ENCODE data around the gene PCBP3.
"Not testable (repeated sequence)": the region's sequence is repeated elsewhere in the genome, so short reads cannot be mapped to it uniquely, and the experiment has no call there.

Gene PCBP3

DNA sequence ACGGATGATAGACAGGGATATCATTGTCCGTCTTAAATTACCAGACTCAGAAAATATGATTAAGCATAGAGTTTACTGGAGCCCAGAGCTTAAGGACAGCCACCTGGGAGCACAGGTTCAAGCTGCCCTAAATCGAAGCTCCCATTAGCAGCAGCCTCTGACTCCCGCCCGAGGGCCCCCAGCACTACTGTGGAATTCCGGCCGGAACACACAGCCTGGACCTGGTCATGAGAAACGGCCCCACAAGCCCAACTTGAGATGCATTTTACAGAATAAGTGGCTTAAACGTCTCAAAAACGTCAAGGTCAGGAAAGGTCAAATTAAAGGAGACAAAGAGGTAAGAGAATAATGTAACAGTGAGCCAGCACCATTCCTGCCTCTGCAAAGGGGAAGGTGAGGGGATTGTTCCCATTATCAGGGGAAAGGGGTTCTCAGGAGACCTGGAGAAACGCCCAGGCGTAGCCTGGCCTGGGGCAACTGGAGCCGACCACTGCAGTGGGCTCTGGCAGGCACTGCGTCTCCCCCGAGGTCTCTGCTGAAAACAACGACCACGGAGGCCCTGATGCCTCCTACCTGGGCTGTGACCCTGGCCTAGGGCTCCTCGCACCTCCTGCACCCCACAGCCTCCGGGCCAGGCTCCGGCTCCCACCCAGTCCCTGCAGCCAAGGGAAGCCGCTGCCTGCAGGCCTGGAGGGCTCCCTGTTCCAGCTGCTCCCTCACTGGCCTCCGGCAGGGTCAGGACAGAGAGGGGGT lies 326.6 kb downstream of the PCBP3 start:
- Mint-ChIP-seq H3K27ac (no peak overlapping the region), H3K4me3 (no peak overlapping the region), H3K36me3 (no peaks in the 10 kb centered on the region), H3K9me3 (no peaks in the 10 kb centered on the region), H3K27me3 (peaks cover 19% of the 10 kb centered on the region), H3K4me1 (no peaks in the 10 kb centered on the region)
- DNase-seq (ENCODE audit: low spot score in 2 of 2), result no peak
- ATAC-seq (ENCODE audit: low read depth), result no peak

DNA sequence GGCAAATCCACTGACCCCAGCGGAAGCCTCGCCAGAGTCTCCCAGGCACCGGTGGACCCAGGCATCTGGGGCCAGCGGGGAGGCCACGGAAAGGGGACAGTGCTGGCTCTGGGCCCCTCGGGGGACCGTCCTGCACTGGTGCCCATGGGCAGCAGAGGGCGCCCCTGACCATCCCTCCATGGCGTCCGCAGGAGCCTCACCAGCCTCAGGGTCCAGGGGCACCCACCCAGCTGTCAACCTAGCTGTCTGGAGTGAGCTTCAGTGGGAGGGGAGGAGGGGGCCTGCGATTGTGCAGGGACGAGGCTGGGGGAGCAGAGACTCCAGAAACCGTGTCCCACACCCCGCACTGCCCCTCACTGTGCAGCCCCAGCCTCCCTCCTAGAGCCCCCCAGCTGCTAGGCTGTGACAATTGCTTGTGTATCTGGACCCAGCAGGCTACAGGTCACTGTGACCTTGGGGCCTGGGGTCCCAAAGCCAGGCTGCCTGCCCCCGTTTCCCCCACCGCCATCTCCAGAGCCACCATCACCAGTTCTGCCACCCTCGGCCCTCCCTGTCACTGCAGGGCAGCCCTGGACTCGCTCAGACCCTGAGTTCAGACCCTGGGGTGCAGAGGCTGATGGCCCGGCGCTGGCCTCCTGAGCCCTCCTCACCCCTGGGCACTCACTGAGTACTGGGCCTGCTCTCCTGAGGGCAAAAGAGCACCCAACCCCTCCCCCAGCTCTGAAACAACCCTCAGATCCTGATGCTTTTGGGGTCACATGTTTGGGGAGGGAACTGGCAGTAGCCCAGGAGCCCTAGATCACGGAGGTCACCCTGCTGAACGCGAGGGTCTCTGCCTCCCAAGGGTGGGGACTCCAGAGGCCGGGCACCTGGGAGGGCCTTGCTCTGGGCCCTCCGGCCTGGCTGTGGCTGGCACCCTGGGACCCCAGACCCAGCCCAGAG lies 327.4 kb downstream of the PCBP3 start:
- no peak overlapping the region for H3K27ac Mint-ChIP-seq
- H3K9me3 Mint-ChIP-seq, result no peaks in the 10 kb centered on the region
- H3K27me3 Mint-ChIP-seq, result peaks cover 19% of the 10 kb centered on the region
- no peak overlapping the region for H3K4me3 Mint-ChIP-seq
- peaks cover 3% of the 10 kb centered on the region for H3K4me1 Mint-ChIP-seq
- no peaks in the 10 kb centered on the region for H3K36me3 Mint-ChIP-seq
- ATAC-seq (ENCODE audit: low read depth) (no peak), DNase-seq (ENCODE audit: low spot score in 2 of 2) (no peak)

DNA sequence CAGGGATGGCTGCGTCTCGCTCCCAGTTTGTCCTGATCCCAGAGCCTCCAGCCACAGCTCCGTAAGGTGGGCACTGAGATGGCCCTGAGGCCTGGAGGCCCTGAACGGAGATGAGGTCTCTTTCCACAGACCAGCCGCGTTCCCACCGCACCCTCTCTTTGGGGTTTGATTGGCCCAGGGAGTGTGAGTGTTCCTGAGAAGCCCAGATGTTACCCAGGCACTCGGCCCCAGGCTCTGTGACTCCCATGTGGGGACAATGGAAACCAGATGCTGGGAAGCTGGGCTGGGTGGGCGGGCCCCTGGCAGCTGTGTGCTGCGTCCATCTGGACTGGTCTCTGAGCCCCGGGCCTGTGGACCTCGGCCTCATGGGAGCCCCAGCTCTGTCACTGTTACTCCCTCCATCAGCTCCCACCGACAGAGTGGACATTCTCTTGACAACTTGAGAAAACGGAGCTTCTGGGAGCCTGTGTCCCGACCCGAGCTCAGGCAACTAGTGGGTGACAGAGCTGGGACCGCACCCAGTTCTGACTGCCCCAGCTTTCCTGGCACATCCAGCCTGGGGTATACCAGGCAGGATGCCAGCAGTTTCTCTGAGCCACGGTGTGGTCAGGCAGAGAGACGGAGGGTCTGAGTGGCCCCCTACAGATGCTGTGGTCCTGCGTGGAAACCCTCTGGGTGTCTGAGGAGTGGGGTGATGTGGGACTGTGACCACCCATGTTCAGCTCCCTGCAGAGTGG lies 328.3 kb downstream of the PCBP3 start:
- DNase-seq (ENCODE audit: low spot score in 2 of 2) (no peak), ATAC-seq (ENCODE audit: low read depth) (no peak)
- H3K36me3 Mint-ChIP-seq, result no peaks in the 10 kb centered on the region
- H3K27me3 Mint-ChIP-seq, result peaks cover 19% of the 10 kb centered on the region
- H3K4me1 Mint-ChIP-seq, result peaks cover 3% of the 10 kb centered on the region
- no peaks in the 10 kb centered on the region for H3K9me3 Mint-ChIP-seq
- no peak overlapping the region for H3K27ac Mint-ChIP-seq
- no peak overlapping the region for H3K4me3 Mint-ChIP-seq

DNA sequence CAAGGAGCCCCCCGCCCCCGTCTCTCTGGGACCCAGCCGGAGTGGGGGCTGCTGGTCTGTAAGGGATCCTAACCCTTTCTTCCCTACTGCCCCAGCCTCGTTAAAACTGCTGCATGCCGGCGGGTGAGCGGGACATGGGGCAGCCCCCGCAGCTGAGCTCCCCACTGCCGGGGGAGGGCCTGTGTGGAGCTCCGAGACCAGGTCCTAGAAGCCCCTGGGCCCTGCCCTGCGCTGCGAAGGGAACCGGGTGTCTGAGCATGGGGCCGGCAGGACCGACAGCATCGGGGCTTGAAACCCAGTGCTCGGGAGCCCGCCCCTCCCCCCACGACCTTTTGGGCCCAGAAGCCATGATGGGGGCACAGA lies 328.8 kb downstream of the PCBP3 start:
- H3K4me1 Mint-ChIP-seq, result peaks cover 3% of the 10 kb centered on the region
- no peaks in the 10 kb centered on the region for H3K36me3 Mint-ChIP-seq
- peaks cover 18% of the 10 kb centered on the region for H3K27me3 Mint-ChIP-seq
- H3K9me3 Mint-ChIP-seq, result no peaks in the 10 kb centered on the region
- no peak overlapping the region for H3K4me3 Mint-ChIP-seq
- DNase-seq (ENCODE audit: low spot score in 2 of 2), result no peak
- ATAC-seq (ENCODE audit: low read depth), result no peak
- H3K27ac Mint-ChIP-seq, result no peak overlapping the region

DNA sequence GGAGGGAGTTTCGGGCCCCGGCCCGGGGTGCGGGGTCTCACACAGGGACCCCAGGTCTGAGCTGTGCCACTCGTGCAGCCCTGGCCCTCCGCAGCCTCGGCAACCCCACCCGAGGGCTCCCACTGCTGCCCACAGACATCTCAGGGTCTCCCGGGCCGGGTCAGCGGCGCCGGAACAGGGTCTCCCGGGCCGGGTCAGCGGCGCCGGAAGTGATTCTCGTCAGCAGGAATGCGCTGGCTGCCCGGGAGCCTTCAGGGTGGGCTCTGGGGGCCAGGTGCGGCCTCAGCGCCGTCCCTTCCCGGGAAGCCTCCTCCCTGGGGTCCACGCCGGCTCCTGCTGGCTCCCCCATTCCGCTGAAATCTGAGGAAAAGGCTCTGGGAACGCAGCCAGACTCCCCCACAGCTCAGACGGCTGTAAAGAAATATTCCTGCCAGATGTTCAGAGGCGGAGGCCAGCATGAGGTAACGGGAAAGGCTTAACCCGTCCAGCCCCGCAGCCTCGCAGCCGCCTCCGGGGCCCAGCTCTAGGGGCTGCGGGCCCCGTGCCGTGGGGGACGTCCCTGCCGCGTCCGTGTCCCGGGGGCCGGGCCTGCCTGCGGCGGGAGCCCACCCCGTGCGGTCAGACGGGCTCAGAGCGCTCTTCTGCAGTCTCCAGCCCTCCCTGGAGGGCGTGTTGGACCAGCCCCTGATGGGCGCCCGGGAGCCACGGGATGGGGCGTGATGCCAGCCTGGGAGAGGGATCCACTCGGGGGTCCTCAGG lies 329.4 kb downstream of the PCBP3 start:
- H3K27me3 Mint-ChIP-seq, result peaks cover 16% of the 10 kb centered on the region
- H3K4me3 Mint-ChIP-seq, result peak overlapping the region; percentile 29
- peaks cover 3% of the 10 kb centered on the region for H3K4me1 Mint-ChIP-seq
- H3K9me3 Mint-ChIP-seq, result no peaks in the 10 kb centered on the region
- no peak for ATAC-seq (ENCODE audit: low read depth)
- no peaks in the 10 kb centered on the region for H3K36me3 Mint-ChIP-seq
- H3K27ac Mint-ChIP-seq, result no peak overlapping the region
- DNase-seq (ENCODE audit: low spot score in 2 of 2), result no peak

DNA sequence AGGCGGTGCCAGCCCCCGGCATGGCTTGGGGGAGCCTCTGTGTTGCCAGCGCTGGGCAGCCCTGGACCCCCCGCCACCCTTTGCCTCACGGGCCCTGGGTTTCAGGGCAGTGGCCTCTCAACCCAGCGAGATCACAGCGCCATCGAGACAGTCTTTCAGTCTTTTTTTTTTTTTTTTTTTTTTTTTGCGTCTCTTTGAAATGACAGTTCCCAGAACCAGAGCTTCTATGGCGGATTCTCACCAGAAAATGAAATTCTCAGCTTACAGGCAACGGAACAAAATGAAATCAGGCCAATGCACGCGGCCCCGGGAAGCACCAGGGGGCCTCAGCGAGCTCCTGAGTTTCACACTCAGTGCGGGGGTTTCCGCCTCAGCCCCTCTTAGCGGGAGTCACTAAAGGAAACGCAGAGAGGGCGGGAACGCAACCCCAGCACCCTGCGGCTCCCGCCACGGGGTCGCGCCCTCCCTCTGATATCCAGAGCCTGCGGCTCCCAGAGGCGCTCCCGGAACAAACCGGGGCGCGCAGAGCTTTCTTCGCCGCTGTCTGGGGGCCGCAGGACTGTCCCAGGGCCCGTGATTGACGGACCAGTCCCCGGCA lies 330.0 kb downstream of the PCBP3 start:
- peak; percentile 87 for ATAC-seq (ENCODE audit: low read depth)
- DNase-seq (ENCODE audit: low spot score in 2 of 2), result peak; percentile 55 to 62
- no peak overlapping the region for H3K27ac Mint-ChIP-seq
- peak overlapping the region; percentile 79 for H3K4me3 Mint-ChIP-seq
- H3K4me1 Mint-ChIP-seq, result peaks cover 3% of the 10 kb centered on the region
- no peaks in the 10 kb centered on the region for H3K36me3 Mint-ChIP-seq
- H3K27me3 Mint-ChIP-seq, result peaks cover 10% of the 10 kb centered on the region
- H3K9me3 Mint-ChIP-seq, result no peaks in the 10 kb centered on the region

DNA sequence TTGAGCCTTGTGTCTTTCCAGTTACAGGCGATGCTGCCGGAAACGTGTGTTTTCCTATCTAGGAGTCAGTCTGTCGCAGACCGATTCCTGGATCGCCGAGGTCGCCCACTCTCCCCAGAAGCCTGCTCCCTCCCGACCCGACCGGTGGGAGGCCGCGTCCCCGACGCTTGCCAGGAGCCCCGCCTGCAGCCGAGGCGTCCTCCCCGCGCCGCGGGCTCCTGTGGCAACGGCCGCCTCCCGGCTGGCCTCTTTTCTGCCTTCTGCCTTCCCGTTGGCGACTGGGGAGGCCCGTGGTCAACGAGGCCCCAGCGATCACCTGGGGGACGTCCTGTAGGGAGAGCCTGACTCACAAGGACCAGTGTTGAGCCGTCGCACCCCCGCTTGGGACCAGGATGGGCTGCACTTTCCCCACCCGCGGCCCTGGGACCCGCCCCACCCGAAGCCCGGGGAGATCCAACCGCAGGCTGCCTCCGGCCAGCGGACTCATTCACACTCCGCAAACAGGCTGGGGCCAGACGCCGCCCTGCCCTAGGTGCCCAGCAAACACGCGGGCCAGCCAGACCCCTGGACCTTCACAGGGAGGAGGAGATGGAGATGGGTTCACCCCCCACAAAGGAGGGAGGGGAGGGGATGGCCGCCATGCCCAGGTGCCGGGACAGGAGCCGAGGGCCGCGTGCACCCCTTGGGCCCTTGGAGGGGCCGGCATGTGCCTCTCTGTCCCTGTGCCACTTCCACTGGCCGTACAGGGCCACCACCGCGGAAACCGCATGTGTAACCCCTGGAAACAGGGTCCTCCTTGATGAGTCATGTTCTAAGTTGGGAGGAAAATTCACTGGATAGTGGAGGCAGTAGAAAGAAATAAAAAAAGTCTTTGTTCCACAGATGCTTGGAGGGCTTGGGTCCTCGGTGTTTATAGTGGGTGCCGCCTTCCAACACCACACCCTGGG lies 330.8 kb downstream of the PCBP3 start:
- no peak for DNase-seq (ENCODE audit: low spot score in 2 of 2)
- Mint-ChIP-seq H3K9me3 (no peaks in the 10 kb centered on the region), H3K4me3 (peak overlapping the region; percentile 79), H3K27ac (no peak overlapping the region), H3K27me3 (peaks cover 7% of the 10 kb centered on the region), H3K36me3 (no peaks in the 10 kb centered on the region), H3K4me1 (peaks cover 3% of the 10 kb centered on the region)
- peak; percentile 36 for ATAC-seq (ENCODE audit: low read depth)

DNA sequence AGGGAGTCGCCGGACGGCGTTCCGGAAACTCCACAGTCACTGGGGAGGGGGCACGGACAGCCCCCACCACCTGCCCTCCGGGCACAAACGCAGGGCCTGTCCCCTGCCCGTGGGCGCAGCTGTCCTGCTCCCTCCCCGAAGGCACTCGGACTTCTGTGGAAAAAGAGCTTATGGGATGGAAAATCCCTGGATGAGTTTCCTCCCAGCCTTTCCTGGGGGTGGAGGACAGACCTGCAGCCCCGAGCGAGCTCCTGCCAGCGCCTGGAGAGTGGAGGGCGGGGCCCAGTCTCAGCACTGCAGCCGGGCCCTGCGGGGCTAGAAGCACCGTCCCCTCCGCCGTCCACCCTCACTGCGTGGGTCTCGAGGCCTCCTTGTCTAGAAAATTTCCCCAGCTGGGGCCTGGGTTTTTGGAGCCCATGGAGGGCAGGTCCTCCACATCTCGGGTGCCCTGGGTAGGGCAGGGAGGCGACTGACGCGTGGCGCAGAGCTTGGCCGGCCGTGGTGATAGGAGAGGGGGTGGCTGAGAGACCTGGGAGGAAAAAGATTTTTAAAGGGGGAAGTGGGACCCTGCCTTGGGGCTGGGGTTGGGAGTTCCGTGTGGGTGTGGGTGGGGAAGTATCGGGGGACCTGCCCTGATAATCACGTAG lies 331.6 kb downstream of the PCBP3 start:
- DNase-seq (ENCODE audit: low spot score in 2 of 2) (no peak), ATAC-seq (ENCODE audit: low read depth) (no peak)
- no peak overlapping the region for H3K27ac Mint-ChIP-seq
- H3K4me1 Mint-ChIP-seq, result peaks cover 3% of the 10 kb centered on the region
- no peaks in the 10 kb centered on the region for H3K36me3 Mint-ChIP-seq
- peaks cover 3% of the 10 kb centered on the region for H3K27me3 Mint-ChIP-seq
- no peak overlapping the region for H3K4me3 Mint-ChIP-seq
- H3K9me3 Mint-ChIP-seq, result no peaks in the 10 kb centered on the region

DNA sequence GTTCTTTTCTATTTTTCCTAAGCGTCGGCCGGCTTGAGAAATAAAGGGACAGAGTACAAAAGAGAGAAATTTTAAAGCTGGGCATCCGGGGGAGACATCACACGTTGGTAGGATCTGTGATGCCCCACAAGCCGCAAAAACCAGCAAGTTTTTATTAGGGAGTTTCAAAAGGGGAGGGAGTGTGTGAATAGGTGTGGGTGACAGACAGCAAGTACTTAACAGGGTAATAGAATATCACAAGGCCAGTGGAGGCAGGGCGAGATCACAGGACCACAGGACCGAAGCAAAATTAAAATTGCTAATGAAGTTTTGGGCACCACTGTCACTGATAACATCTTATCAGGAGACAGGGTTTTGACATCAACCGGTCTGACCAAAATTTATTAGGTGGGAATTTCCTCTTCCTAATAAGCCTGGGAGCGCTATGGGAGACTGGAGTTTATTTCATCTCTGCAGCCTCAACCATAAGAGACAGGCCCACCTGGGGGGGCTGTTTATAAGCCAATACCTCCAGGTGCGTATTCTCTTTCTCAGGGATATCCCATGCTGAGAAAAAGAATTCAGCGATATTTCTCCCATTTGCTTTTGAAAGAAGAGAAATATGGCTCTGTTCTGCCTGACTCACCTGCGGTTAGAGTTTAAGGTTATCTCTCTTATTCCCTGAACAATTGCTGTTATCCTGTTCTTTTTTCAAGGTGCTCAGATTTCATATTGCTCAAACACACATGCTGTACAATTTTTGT lies 332.3 kb downstream of the PCBP3 start:
- ATAC-seq (ENCODE audit: low read depth); DNase-seq (ENCODE audit: low spot score in 2 of 2); H3K36me3 Mint-ChIP-seq; H3K4me1 Mint-ChIP-seq; H3K9me3 Mint-ChIP-seq; H3K27me3 Mint-ChIP-seq; H3K27ac Mint-ChIP-seq; H3K4me3 Mint-ChIP-seq: not testable (repeated sequence)

DNA sequence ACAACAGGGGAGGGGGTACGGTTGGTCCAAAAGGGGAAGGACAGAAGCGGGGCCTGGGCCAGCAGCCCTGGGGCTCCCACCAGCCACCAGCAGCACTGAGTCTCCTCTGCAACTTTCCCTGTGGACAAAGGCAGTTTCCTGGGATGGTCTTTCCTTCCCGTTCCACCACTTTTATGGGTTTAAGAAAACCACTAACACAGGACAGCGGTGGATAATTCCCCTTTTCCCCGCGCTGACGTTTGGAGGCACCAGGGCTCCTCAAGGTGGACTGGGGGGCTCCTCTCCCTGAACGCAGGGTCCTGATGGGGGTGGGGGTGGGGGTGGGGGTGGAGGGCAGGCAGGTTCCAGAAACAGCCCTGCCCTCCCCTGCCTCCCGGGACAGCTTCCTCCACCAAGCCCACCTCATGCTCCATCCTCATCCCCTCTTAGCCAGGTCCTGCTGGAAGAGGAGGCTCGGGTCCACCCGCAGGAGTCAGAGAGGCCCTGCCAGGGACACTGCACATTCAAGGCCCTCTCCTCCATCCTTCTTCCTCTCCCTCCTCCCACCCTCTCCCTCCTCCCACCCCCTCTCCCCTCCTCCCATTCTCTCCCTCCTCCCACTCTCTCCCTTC lies 333.3 kb downstream of the PCBP3 start:
- Mint-ChIP-seq H3K27ac (no peak overlapping the region), H3K9me3 (no peaks in the 10 kb centered on the region), H3K4me1 (peaks cover 3% of the 10 kb centered on the region), H3K4me3 (no peak overlapping the region), H3K27me3 (peaks cover 3% of the 10 kb centered on the region), H3K36me3 (no peaks in the 10 kb centered on the region)
- ATAC-seq (ENCODE audit: low read depth), result no peak
- DNase-seq (ENCODE audit: low spot score in 2 of 2), result no peak

DNA sequence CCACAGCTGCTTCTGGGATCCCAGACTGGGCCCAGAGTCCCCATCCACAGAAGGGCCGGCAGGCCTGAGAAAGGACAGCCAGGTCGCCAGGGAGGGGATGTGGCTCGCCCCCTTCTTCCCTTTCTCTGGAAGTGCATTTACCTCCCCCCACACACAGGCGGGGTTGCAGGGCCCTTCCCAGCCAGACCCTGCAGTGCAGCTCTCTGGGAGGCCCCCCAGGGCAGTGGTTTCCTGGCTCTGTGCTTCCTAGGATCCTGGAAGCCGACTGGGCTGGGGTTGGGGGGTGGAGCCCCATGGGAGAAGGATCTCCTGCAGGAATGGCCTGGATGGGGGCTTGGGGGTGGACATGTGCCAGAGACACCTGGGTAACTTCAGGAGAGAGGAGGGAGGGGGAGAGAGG lies 333.9 kb downstream of the PCBP3 start:
- no peak for ATAC-seq (ENCODE audit: low read depth)
- no peak overlapping the region for H3K4me3 Mint-ChIP-seq
- no peak for DNase-seq (ENCODE audit: low spot score in 2 of 2)
- H3K36me3 Mint-ChIP-seq, result no peaks in the 10 kb centered on the region
- no peak overlapping the region for H3K27ac Mint-ChIP-seq
- no peaks in the 10 kb centered on the region for H3K9me3 Mint-ChIP-seq
- peaks cover 3% of the 10 kb centered on the region for H3K27me3 Mint-ChIP-seq
- peaks cover 3% of the 10 kb centered on the region for H3K4me1 Mint-ChIP-seq

Data from memory B cell (primary cell).